ENCODE measurements around the gene ENOX2.

Gene ENOX2

DNA sequence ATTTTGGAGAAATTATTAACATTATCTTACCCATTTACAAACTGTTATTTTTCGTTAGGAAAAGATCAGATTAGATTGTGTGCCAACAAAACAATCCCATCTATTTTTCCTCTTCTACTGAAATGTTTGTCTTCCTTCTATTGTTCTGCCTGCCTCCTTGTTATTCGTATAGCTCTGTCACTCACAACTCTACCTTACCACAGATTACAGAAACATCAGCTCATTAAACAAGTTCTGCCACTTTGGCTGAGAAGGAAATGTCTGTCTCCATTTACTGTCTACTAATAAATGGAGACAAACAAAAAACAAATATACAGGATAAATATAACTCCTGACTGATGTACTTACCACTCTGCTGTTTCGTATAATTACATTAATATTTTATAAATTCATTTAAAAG is 211.4 kb downstream of the ENOX2 start:
- no peak for ATAC-seq
- H3K27ac Mint-ChIP-seq, result no peak overlapping the region
- no peaks in the 10 kb centered on the region for H3K27me3 Mint-ChIP-seq
- no peaks in the 10 kb centered on the region for H3K4me1 Mint-ChIP-seq
- no peak overlapping the region for H3K4me3 Mint-ChIP-seq
- peaks cover 15% of the 10 kb centered on the region for H3K36me3 Mint-ChIP-seq
- H3K9me3 Mint-ChIP-seq, result no peaks in the 10 kb centered on the region

GRCh38 chrX:130688360-130688759 is 214.6 kb downstream of the ENOX2 start:
- no peaks in the 10 kb centered on the region for H3K27me3 Mint-ChIP-seq
- no peak for ATAC-seq
- no peak overlapping the region for H3K27ac Mint-ChIP-seq
- no peaks in the 10 kb centered on the region for H3K9me3 Mint-ChIP-seq
- H3K4me3 Mint-ChIP-seq, result no peak overlapping the region
- H3K4me1 Mint-ChIP-seq, result no peaks in the 10 kb centered on the region
- H3K36me3 Mint-ChIP-seq, result peaks cover 34% of the 10 kb centered on the region

DNA sequence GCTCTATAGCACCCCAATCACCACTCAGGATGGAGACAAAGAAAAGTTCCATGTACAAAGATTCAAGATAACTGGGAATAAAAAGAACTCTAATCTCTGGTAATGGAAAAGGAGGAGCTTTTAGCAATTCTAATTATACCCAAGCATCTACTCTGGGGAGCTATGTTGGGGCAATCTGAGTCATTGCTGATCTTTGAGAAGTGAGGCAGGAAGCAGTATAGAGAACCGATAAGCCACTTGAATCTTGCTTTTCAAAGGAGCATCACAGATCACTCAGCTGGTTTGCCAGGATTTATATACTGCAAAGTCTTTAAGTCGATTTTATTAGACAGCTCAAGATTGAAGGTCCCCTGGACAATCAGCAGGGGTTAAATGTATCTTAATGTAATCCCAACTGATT is 220.0 kb downstream of the ENOX2 start:
- no peak for ATAC-seq

GRCh38 chrX:130680164-130681035 is 222.6 kb downstream of the ENOX2 start:
- H3K4me1 Mint-ChIP-seq, result no peaks in the 10 kb centered on the region
- no peak overlapping the region for H3K4me3 Mint-ChIP-seq
- peaks cover 40% of the 10 kb centered on the region for H3K36me3 Mint-ChIP-seq
- no peak for ATAC-seq
- no peaks in the 10 kb centered on the region for H3K27me3 Mint-ChIP-seq
- H3K27ac Mint-ChIP-seq, result no peak overlapping the region
- H3K9me3 Mint-ChIP-seq, result peaks cover 2% of the 10 kb centered on the region

More for the DNA sequence above, 220.0 kb downstream of the ENOX2 start:
- H3K9me3 Mint-ChIP-seq, result no peaks in the 10 kb centered on the region
- H3K4me3 Mint-ChIP-seq, result no peak overlapping the region
- no peaks in the 10 kb centered on the region for H3K27me3 Mint-ChIP-seq
- no peaks in the 10 kb centered on the region for H3K4me1 Mint-ChIP-seq
- H3K36me3 Mint-ChIP-seq, result peaks cover 34% of the 10 kb centered on the region
- H3K27ac Mint-ChIP-seq, result no peak overlapping the region

DNA sequence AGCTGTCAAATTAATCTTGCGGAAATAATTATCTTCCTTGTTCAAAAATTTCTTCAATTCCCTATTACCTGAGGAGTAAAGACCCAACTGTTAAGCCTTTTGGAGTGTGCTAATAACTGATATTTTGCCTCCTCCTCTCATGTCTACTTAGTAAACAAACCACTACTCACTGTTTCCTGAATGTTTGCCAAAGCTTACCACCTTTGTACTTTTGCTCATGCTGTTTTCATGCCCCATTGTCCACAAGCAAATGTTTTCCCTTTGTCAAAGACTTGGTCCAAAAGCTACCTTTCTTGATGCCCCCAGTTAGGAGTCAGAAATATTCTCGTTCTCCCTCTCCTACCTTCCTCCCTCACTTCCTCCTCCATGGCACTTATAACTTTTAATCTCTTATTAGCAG is 226.1 kb downstream of the ENOX2 start:
- Mint-ChIP-seq H3K27me3 (no peaks in the 10 kb centered on the region), H3K4me3 (no peak overlapping the region), H3K36me3 (peaks cover 56% of the 10 kb centered on the region), H3K27ac (no peak overlapping the region), H3K9me3 (peaks cover 2% of the 10 kb centered on the region), H3K4me1 (no peaks in the 10 kb centered on the region)
- ATAC-seq, result no peak

GRCh38 chrX:130672214-130672613 is 230.8 kb downstream of the ENOX2 start:
- Mint-ChIP-seq H3K27ac (no peak overlapping the region), H3K9me3 (peaks cover 2% of the 10 kb centered on the region), H3K4me3 (no peak overlapping the region), H3K36me3 (peaks cover 68% of the 10 kb centered on the region), H3K4me1 (no peaks in the 10 kb centered on the region), H3K27me3 (no peaks in the 10 kb centered on the region)
- no peak for ATAC-seq

- H3K27ac Mint-ChIP-seq, result no peak overlapping the region
- no peak overlapping the region for H3K4me3 Mint-ChIP-seq
- H3K36me3 Mint-ChIP-seq, result peaks cover 63% of the 10 kb centered on the region
- no peaks in the 10 kb centered on the region for H3K9me3 Mint-ChIP-seq
- no peak for ATAC-seq
- H3K4me1 Mint-ChIP-seq, result no peaks in the 10 kb centered on the region
- no peaks in the 10 kb centered on the region for H3K27me3 Mint-ChIP-seq
These were observed 233.8 kb downstream of the ENOX2 start for GRCh38 chrX:130669233-130669632.

- ATAC-seq, result no peak
- H3K4me1 Mint-ChIP-seq, result no peaks in the 10 kb centered on the region
- peaks cover 56% of the 10 kb centered on the region for H3K36me3 Mint-ChIP-seq
These were observed 237.7 kb downstream of the ENOX2 start for GRCh38 chrX:130665263-130665662.

DNA sequence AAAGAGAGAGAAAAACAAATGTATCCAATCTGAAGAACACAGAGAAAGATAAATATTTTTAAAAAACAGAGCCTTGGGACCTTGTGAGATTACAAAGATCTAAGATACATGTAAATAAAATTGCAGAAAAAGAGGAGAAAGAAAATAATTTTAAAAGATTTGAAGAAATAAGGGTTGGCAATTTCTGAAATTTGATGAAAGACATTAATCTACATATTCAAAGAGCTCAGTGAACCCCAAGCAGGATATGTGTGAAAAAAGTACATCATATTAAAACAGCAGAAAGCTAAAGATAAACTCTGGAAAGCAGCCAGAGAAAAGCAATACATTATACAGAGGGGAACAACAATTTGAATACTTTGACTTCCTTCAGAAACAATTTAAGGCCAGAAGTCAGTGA is 244.7 kb downstream of the ENOX2 start:
- no peaks in the 10 kb centered on the region for H3K9me3 Mint-ChIP-seq
- H3K27ac Mint-ChIP-seq, result no peak overlapping the region
- no peaks in the 10 kb centered on the region for H3K4me1 Mint-ChIP-seq
- H3K27me3 Mint-ChIP-seq, result no peaks in the 10 kb centered on the region
- peaks cover 25% of the 10 kb centered on the region for H3K36me3 Mint-ChIP-seq
- no peak overlapping the region for H3K4me3 Mint-ChIP-seq
- no peak for ATAC-seq

More at GRCh38 chrX:130665263-130665662, 237.7 kb downstream of the ENOX2 start:
- H3K27me3 Mint-ChIP-seq, result no peaks in the 10 kb centered on the region
- H3K9me3 Mint-ChIP-seq, result no peaks in the 10 kb centered on the region
- no peak overlapping the region for H3K4me3 Mint-ChIP-seq
- no peak overlapping the region for H3K27ac Mint-ChIP-seq

- Mint-ChIP-seq H3K4me3 (no peak overlapping the region), H3K36me3 (peaks cover 18% of the 10 kb centered on the region), H3K9me3 (no peaks in the 10 kb centered on the region), H3K4me1 (no peaks in the 10 kb centered on the region), H3K27ac (no peak overlapping the region), H3K27me3 (no peaks in the 10 kb centered on the region)
- no peak for ATAC-seq
These were observed 248.5 kb downstream of the ENOX2 start for GRCh38 chrX:130654409-130654950.

DNA sequence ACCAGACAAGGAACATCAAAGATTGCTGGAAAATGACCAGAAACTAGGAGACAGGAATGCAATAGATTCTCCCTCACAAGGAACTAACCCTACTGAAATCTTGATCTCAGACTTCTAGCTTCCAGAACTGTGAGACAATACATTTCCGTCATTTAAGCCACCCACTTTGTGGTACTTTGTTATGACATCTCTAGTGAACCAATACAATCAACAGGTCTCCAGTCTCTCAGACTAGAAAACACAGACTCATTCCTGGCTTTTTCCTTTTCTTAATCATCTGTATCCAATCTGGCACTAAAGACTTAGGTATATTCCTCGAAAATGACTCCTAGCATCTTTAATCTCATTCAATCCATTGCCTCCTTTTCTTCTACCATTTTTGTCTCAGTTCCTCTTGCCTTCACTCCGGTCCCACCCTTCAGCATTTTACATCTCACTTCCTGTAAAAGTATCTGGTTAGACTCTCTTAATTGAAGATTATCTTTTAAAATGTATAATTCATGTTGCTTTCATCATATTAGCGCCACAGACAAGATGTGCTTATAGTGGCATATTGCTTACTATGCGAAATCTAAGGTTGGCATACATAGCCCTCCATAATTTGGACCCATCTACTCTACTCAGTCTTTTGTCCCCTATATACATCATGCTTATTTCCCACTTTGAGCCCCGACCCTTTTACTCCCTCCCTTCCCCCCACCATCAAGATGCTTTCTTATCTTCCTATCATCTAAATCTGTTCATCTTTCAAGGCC is 250.0 kb downstream of the ENOX2 start:
- Mint-ChIP-seq H3K4me1 (no peaks in the 10 kb centered on the region), H3K27ac (no peak overlapping the region), H3K36me3 (peaks cover 14% of the 10 kb centered on the region), H3K27me3 (no peaks in the 10 kb centered on the region), H3K4me3 (no peak overlapping the region), H3K9me3 (no peaks in the 10 kb centered on the region)
- no peak for ATAC-seq

GRCh38 chrX:130649738-130650137 is 253.3 kb downstream of the ENOX2 start:
- H3K4me1 Mint-ChIP-seq, result no peaks in the 10 kb centered on the region
- peaks cover 18% of the 10 kb centered on the region for H3K36me3 Mint-ChIP-seq
- no peaks in the 10 kb centered on the region for H3K27me3 Mint-ChIP-seq

GRCh38 chrX:130647468-130647867 is 255.5 kb downstream of the ENOX2 start:
- no peaks in the 10 kb centered on the region for H3K9me3 Mint-ChIP-seq
- no peak overlapping the region for H3K4me3 Mint-ChIP-seq
- H3K27me3 Mint-ChIP-seq, result no peaks in the 10 kb centered on the region
- H3K4me1 Mint-ChIP-seq, result no peaks in the 10 kb centered on the region
- peaks cover 33% of the 10 kb centered on the region for H3K36me3 Mint-ChIP-seq
- H3K27ac Mint-ChIP-seq, result no peak overlapping the region
- no peak for ATAC-seq

More at GRCh38 chrX:130649738-130650137, 253.3 kb downstream of the ENOX2 start:
- H3K9me3 Mint-ChIP-seq, result no peaks in the 10 kb centered on the region
- no peak overlapping the region for H3K4me3 Mint-ChIP-seq
- no peak overlapping the region for H3K27ac Mint-ChIP-seq
- no peak for ATAC-seq

- Mint-ChIP-seq H3K36me3 (peaks cover 40% of the 10 kb centered on the region), H3K27me3 (no peaks in the 10 kb centered on the region), H3K9me3 (no peaks in the 10 kb centered on the region), H3K4me1 (no peaks in the 10 kb centered on the region), H3K4me3 (no peak overlapping the region), H3K27ac (no peak overlapping the region)
- no peak for ATAC-seq
These were observed 256.9 kb downstream of the ENOX2 start for GRCh38 chrX:130645955-130646583.

- Mint-ChIP-seq H3K36me3 (peaks cover 23% of the 10 kb centered on the region), H3K27me3 (no peaks in the 10 kb centered on the region), H3K9me3 (no peaks in the 10 kb centered on the region), H3K27ac (no peak overlapping the region), H3K4me1 (no peaks in the 10 kb centered on the region), H3K4me3 (no peak overlapping the region)
- no peak for ATAC-seq
These were observed 265.4 kb downstream of the ENOX2 start for GRCh38 chrX:130637591-130637990.
